NCI-H2029 treated with DMSO at 0.1 percent for 48 hours (cell line): ENCODE measurements around the gene SERPINI2.

ENCODE experiments used
- DNase-seq: peaks from one replicate; lab custom pipeline; 2025; lab: John Stamatoyannopoulos, UW

Gene SERPINI2, protein sequence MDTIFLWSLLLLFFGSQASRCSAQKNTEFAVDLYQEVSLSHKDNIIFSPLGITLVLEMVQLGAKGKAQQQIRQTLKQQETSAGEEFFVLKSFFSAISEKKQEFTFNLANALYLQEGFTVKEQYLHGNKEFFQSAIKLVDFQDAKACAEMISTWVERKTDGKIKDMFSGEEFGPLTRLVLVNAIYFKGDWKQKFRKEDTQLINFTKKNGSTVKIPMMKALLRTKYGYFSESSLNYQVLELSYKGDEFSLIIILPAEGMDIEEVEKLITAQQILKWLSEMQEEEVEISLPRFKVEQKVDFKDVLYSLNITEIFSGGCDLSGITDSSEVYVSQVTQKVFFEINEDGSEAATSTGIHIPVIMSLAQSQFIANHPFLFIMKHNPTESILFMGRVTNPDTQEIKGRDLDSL

DNA sequence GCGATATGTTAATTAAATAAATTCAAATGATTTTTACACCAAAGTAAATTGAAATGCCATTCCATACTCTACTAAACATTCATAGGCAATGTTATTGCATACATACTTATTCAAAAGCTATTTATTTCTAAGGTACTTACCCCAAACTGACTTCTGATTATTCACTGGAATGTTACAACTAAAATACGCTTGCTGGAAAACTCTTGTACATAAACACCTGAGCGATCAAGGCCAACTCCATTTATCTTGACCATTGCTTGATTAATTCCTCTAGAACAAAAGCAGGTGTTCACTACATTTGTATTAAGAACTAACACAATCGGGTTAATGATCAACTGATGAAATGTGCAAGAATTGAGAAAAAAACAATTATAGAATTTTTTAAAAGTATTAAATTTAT is at the start of gene SERPINI2:
SERPINI2 (minus strand) TSS at position 180 of the 400 bp plus-strand sequence. CDS start 2,208 bp downstream, outside the sequence.
- DNase-seq: no peak

- no peak for DNase-seq
These were observed 47.1 kb upstream of the SERPINI2 start for GRCh38 chr3:167521006-167521355.

GRCh38 chr3:167520266-167521005 is 46.6 kb upstream of the SERPINI2 start:
- no peak for DNase-seq

GRCh38 chr3:167507954-167508353 is 34.1 kb upstream of the SERPINI2 start:
- DNase-seq: no peak

GRCh38 chr3:167502401-167502800 is 28.6 kb upstream of the SERPINI2 start:
- no peak for DNase-seq

- no peak for DNase-seq
These were observed 28.1 kb upstream of the SERPINI2 start for GRCh38 chr3:167501941-167502340.

GRCh38 chr3:167497903-167498302 is 24.1 kb upstream of the SERPINI2 start:
- no peak for DNase-seq

DNA sequence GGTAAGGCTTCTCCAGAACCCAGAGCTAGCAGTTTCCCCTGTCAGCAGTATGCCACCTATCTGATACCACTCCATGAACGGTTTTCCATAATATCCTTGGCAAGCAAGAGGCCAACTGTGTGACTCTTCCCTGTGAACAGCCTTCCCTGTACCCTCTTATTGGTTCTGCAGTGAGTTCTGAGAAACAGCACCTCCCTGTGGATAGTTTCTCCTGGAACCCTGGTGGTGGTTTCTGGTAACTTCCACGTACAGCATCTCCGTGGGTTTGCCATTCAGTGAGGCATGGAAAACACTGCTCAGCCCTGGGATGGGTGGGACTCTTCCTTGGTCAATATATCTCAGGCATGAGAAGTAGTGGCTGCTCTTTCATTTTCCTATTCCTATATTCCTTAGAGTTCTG is 19.4 kb upstream of the SERPINI2 start:
- no peak for DNase-seq

DNA sequence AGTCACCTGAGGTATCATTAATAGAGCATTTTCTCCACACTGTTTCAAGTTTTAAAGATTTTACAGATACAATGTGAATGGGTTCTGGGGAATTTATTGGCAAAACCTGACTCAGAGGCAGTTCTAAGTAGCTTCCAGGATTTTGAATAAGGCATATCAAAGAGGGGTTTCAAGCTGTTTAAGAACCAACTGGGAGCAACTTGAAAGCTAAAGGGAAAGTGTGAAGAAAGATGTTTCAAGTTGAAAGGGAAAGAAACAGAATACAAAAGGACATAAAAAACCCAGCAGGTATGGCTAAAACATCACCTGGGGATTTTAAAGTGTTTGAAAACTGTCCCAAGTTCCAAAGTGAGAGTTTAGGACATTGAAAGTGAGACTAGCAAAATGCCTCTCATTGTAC is 17.8 kb upstream of the SERPINI2 start:
- DNase-seq: no peak

DNA sequence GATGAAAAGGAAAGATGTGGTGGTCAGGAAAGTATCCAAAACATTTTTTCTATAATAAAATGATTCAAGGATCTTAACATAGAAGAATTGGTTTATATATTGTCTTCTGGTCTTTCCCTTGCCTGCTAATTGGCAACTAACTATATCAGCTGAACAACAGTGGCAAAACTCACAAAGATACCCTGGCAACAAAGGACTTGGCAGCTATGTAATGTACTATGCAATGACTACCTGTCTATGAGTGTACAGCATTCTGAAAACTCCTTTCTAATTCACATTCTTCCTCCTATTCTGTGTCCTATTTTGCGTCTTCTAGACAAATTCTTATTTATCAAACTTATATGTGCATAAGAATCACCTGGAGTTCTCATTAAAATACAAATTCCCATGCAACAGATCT is 15.7 kb upstream of the SERPINI2 start:
- no peak for DNase-seq

DNA sequence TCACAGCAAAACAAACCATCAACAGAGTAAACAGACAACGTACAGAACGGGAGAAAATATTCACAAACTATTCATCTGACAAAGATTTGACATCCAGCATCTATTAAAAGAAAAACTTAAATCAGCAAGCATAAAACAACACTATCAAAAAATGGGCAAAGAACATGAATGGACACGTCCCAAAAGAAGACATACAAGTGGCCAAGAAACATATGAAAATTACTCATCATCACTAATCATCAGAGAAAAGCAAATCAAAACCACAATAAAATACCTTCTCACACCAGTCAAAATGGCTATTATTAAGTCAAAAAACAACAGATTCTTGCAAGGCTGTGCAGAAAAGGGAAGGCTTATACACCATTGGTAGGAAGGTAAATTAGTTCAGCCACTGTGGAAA is 13.7 kb upstream of the SERPINI2 start:
- no peak for DNase-seq

DNA sequence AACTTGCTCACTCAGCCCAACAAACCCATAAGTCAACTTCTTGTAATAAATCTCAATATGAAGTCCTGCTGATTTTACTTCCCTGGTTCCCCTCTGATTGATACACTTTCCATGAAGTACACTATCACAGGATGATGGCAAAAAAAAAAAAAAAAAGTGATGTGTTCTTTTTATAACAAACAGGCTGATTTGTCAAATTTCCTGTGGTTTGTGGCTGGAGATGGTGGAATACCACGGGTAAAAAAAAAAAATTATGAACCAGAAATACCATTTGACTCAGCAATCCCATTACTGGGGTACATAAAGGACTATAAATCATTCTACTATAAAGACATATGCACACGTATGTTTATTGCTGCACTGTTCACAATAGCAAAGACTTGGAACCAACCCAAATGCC is 10.7 kb upstream of the SERPINI2 start:
- no peak for DNase-seq

DNA sequence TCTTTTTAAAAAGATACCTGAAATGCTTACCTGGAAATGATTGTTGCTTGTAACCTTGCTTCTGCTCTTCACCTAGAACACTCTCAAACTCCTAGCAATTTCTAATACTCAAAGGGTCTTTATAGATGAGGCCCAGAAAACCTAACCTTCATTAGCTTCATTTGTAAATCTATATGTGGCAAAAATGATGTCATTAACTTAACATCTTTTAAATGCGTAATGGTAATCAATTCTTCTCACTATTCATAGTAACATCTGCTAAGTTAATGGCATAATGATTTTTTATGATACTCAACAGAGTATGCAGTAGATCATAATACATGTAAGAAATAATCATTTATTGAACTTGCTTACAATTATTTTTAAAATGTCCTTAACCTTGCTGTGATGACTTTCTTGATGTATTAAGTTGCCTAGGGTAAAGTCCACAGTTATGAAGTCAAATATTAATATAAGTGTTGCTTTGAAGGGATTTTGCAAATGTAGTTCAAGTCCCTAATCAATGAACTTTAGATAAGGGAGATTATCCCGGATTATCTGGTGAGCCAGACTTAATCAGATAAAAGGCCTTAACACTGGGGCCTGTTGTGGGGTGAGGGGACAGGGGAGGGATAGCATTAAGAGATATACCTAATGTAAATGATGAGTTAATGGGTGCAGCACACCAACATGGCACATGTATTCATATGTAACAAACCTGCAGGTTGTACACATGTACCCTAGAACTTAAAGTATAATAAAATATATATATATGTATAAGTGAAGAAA is 10.1 kb upstream of the SERPINI2 start:
- no peak for DNase-seq

GRCh38 chr3:167481164-167481563 is 7.3 kb upstream of the SERPINI2 start:
- DNase-seq: no peak

GRCh38 chr3:167480748-167481147 is 6.9 kb upstream of the SERPINI2 start:
- no peak for DNase-seq

DNA sequence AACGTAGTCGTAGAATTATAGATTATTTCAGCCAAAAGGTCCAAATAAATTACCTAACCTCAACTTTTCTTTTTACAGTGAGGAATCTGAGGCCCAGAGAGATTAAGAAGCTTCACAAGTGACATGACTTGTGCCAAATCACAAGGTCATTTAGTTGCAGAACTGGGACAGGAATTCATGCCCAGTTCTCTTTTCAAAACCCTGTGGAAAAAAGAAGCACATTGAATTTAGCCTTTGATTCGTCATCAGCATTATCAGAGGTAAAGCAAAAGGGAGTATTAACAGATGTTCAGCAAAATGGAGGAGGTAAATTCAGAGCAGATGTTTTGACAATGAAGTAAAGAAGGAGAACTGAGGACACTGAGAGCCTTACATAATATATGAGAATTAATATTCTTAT is 4.5 kb downstream of the SERPINI2 start:
- no peak for DNase-seq

DNA sequence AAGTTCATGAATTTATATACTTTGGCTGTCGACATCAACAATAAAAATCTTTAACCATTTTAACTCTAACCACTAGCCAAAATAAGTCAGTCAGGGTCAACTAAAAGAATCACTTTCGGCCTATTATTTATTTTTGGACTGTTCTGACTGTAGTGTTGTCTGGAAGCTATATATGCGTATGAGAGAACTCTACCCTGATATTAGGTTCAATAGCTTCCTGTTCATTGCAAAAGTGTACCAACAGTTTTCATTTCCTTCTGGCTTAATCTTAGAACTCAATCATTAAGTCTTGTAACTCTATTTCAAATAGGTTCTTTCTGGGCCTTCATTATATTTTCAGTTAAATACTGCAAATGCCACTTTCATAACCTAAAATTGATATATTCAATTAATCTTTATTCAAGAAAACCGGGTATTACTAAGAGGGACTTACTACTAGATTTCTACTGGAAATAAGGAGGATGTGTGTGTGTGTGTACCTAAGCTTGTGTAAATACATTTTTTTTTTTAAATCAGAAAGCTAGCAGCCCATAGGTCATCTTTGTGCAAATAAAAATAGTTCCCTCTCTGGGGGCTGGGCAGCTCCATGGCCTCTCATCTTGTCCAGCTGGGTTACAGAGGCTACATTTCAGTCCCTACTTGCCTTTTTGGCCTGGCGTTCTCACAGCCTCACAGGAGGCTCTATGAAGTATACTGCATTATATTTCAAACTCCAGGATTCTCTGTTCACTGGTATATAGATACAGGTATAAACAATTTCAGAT is 5.8 kb downstream of the SERPINI2 start:
- DNase-seq: no peak

DNA sequence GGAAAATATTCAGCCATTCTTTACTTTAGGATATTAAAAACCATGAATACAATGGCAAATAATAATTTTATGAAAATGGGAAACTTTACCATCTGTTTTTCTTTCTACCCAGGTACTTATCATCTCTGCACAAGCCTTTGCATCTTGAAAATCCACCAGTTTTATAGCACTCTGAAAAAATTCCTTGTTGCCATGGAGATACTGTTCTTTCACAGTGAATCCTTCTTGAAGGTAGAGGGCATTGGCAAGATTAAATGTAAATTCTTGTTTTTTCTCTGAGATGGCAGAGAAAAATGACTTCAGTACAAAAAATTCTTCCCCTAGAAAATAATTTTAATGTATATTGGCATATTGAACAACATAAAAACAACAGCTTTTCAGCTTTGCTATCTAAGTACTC is 6.9 kb downstream of the SERPINI2 start:
- no peak for DNase-seq

DNA sequence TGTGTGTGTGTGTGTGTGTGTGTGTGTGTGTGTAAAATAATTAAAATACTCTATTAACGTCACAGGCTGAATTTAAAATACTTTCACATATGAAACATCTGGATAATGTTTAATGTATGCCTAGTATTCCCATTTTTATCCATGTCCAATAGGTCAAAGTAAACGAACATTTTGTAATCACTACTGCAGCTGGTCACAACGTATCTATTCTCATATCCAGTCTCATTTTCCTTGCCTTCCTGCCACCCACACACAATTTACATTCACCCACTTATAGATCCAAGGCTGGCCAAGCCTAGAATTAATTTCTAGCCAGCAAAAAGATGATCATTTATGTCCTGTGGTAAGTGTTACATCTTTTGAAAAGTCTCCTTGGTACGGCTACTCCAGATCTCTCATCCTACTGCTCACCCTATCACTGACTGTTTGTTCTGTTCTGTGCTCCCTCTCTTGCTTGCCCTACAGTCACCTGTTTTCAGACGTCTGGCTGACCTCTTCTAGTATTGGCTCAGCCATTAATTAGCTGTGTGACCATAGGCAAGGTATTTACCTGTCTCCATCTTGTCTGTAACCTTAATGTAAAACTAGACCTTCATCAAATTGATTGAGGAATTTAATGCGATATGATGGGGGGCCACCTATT is 17.6 kb downstream of the SERPINI2 start:
- no peak for DNase-seq

GRCh38 chr3:167453815-167454214 is 20.0 kb downstream of the SERPINI2 start:
- no peak for DNase-seq

GRCh38 chr3:167451282-167451681 is 22.6 kb downstream of the SERPINI2 start:
- no peak for DNase-seq
